ENCODE data around the gene PNPLA3. TPM values are rescaled to one million over a fixed set of nuclear protein-coding genes. Genes with fewer than 3 reads are reported as not detected.

PNPLA3 gene
- total and polyA plus RNA-seq, 9 of the 15 experiments (the other 6 are each of a cell fraction or from before 2014, with no cell fraction given) = 0.20 to 0.48 (median 0.38) TPM; not detected in 6

DNA sequence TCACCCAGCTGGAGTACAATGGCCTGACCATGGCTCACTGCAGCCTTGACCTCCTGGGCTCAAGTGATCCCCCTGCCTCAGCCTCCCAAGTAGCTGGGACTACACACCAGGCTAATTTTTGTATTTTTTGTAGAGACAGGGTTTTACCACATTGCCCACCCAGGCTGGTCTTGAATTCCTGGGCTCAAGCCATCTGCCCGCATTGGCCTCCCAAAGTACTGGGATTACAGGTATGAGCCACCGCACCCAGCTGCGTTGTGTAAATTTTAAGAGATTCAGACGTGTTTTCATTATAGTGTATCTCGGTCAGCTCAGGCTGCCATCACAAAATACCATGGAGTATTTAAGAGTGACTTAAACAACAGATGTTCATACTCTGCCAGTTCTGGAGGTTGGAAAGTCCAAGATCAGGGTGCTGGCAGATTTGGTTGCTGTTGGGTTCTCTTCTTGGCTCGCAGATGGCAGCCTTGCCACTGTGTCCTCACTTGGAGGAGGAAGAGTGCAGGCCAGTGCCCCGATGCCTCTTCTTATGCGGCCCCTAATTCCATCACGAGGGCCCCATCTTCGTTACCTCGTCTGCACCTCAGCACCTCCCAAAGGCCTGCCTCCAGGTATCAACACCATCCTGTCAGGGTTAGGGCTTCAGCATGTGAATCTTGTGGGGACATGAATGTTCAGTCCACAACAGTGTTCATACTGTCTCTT, 67.9 kb downstream of the PNPLA3 start (continued):
- TF ChIP-seq, protein P1, sequence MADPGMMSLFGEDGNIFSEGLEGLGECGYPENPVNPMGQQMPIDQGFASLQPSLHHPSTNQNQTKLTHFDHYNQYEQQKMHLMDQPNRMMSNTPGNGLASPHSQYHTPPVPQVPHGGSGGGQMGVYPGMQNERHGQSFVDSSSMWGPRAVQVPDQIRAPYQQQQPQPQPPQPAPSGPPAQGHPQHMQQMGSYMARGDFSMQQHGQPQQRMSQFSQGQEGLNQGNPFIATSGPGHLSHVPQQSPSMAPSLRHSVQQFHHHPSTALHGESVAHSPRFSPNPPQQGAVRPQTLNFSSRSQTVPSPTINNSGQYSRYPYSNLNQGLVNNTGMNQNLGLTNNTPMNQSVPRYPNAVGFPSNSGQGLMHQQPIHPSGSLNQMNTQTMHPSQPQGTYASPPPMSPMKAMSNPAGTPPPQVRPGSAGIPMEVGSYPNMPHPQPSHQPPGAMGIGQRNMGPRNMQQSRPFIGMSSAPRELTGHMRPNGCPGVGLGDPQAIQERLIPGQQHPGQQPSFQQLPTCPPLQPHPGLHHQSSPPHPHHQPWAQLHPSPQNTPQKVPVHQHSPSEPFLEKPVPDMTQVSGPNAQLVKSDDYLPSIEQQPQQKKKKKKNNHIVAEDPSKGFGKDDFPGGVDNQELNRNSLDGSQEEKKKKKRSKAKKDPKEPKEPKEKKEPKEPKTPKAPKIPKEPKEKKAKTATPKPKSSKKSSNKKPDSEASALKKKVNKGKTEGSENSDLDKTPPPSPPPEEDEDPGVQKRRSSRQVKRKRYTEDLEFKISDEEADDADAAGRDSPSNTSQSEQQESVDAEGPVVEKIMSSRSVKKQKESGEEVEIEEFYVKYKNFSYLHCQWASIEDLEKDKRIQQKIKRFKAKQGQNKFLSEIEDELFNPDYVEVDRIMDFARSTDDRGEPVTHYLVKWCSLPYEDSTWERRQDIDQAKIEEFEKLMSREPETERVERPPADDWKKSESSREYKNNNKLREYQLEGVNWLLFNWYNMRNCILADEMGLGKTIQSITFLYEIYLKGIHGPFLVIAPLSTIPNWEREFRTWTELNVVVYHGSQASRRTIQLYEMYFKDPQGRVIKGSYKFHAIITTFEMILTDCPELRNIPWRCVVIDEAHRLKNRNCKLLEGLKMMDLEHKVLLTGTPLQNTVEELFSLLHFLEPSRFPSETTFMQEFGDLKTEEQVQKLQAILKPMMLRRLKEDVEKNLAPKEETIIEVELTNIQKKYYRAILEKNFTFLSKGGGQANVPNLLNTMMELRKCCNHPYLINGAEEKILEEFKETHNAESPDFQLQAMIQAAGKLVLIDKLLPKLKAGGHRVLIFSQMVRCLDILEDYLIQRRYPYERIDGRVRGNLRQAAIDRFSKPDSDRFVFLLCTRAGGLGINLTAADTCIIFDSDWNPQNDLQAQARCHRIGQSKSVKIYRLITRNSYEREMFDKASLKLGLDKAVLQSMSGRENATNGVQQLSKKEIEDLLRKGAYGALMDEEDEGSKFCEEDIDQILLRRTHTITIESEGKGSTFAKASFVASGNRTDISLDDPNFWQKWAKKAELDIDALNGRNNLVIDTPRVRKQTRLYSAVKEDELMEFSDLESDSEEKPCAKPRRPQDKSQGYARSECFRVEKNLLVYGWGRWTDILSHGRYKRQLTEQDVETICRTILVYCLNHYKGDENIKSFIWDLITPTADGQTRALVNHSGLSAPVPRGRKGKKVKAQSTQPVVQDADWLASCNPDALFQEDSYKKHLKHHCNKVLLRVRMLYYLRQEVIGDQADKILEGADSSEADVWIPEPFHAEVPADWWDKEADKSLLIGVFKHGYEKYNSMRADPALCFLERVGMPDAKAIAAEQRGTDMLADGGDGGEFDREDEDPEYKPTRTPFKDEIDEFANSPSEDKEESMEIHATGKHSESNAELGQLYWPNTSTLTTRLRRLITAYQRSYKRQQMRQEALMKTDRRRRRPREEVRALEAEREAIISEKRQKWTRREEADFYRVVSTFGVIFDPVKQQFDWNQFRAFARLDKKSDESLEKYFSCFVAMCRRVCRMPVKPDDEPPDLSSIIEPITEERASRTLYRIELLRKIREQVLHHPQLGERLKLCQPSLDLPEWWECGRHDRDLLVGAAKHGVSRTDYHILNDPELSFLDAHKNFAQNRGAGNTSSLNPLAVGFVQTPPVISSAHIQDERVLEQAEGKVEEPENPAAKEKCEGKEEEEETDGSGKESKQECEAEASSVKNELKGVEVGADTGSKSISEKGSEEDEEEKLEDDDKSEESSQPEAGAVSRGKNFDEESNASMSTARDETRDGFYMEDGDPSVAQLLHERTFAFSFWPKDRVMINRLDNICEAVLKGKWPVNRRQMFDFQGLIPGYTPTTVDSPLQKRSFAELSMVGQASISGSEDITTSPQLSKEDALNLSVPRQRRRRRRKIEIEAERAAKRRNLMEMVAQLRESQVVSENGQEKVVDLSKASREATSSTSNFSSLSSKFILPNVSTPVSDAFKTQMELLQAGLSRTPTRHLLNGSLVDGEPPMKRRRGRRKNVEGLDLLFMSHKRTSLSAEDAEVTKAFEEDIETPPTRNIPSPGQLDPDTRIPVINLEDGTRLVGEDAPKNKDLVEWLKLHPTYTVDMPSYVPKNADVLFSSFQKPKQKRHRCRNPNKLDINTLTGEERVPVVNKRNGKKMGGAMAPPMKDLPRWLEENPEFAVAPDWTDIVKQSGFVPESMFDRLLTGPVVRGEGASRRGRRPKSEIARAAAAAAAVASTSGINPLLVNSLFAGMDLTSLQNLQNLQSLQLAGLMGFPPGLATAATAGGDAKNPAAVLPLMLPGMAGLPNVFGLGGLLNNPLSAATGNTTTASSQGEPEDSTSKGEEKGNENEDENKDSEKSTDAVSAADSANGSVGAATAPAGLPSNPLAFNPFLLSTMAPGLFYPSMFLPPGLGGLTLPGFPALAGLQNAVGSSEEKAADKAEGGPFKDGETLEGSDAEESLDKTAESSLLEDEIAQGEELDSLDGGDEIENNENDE (IDR thresholded peaks at IDR 0.05; ENCODE audit: low read depth, low read length) = no peak
- TF ChIP-seq ZNF830 (CRISPR knock-in tag; IDR thresholded peaks at IDR 0.05) (no peak), ZNF785 (CRISPR knock-in tag; IDR thresholded peaks at IDR 0.05) (no peak), ZNF445 (CRISPR knock-in tag; IDR thresholded peaks at IDR 0.05; ENCODE audit: low read depth) (no peak)
- TF ChIP-seq, protein P2, sequence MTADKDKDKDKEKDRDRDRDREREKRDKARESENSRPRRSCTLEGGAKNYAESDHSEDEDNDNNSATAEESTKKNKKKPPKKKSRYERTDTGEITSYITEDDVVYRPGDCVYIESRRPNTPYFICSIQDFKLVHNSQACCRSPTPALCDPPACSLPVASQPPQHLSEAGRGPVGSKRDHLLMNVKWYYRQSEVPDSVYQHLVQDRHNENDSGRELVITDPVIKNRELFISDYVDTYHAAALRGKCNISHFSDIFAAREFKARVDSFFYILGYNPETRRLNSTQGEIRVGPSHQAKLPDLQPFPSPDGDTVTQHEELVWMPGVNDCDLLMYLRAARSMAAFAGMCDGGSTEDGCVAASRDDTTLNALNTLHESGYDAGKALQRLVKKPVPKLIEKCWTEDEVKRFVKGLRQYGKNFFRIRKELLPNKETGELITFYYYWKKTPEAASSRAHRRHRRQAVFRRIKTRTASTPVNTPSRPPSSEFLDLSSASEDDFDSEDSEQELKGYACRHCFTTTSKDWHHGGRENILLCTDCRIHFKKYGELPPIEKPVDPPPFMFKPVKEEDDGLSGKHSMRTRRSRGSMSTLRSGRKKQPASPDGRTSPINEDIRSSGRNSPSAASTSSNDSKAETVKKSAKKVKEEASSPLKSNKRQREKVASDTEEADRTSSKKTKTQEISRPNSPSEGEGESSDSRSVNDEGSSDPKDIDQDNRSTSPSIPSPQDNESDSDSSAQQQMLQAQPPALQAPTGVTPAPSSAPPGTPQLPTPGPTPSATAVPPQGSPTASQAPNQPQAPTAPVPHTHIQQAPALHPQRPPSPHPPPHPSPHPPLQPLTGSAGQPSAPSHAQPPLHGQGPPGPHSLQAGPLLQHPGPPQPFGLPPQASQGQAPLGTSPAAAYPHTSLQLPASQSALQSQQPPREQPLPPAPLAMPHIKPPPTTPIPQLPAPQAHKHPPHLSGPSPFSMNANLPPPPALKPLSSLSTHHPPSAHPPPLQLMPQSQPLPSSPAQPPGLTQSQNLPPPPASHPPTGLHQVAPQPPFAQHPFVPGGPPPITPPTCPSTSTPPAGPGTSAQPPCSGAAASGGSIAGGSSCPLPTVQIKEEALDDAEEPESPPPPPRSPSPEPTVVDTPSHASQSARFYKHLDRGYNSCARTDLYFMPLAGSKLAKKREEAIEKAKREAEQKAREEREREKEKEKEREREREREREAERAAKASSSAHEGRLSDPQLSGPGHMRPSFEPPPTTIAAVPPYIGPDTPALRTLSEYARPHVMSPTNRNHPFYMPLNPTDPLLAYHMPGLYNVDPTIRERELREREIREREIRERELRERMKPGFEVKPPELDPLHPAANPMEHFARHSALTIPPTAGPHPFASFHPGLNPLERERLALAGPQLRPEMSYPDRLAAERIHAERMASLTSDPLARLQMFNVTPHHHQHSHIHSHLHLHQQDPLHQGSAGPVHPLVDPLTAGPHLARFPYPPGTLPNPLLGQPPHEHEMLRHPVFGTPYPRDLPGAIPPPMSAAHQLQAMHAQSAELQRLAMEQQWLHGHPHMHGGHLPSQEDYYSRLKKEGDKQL (CRISPR knock-in tag; IDR thresholded peaks at IDR 0.05; ENCODE audit: borderline replicate concordance) = no peak

Data from K562 (cell line).